ENCODE results near the gene FKBP2.

The FKBP2 gene

GRCh38 chr11:64230985-64231365, 9.9 kb upstream of the FKBP2 start:
- DNase-seq (ENCODE audit: extremely low read depth, low read depth) = no peak
- no peak for TF ChIP-seq CTCF (IDR thresholded peaks at IDR 0.05; ENCODE audit: low read depth, low read length)

- no peak for DNase-seq (ENCODE audit: extremely low read depth, low read depth)
- TF ChIP-seq CTCF (IDR thresholded peaks at IDR 0.05; ENCODE audit: low read depth, low read length) = no peak
Observed at GRCh38 chr11:64231546-64231945, 9.3 kb upstream of the FKBP2 start.

GRCh38 chr11:64232182-64232966, 8.5 kb upstream of the FKBP2 start:
- DNase-seq (ENCODE audit: extremely low read depth, low read depth) = no peak

GRCh38 chr11:64232967-64233315, 8.0 kb upstream of the FKBP2 start:
- no peak for TF ChIP-seq CTCF (IDR thresholded peaks at IDR 0.05; ENCODE audit: low read depth, low read length)
- no peak for DNase-seq (ENCODE audit: extremely low read depth, low read depth)

More at GRCh38 chr11:64232182-64232966, 8.5 kb upstream of the FKBP2 start:
- no peak for TF ChIP-seq CTCF (IDR thresholded peaks at IDR 0.05; ENCODE audit: low read depth, low read length)

- no peak for DNase-seq (ENCODE audit: extremely low read depth, low read depth)
- TF ChIP-seq CTCF (IDR thresholded peaks at IDR 0.05; ENCODE audit: low read depth, low read length) = no peak
Observed at GRCh38 chr11:64233913-64234586, 6.8 kb upstream of the FKBP2 start, which contains the start of gene VEGFB. VEGFB (plus strand) TSS chr11:64234584; CDS start chr11:64234834, 250 bp downstream.

GRCh38 chr11:64234647-64235379, 6.1 kb upstream of the FKBP2 start:
- TF ChIP-seq CTCF (IDR thresholded peaks at IDR 0.05; ENCODE audit: low read depth, low read length) = no peak
- no peak for DNase-seq (ENCODE audit: extremely low read depth, low read depth)

Data from AG09319 (cell line).